Measurements from ENCODE around the gene DENND2A.
"Not testable (repeated sequence)": the region's sequence is repeated elsewhere in the genome, so short reads cannot be mapped to it uniquely, and the experiment has no call there.

The DENND2A gene

DNA sequence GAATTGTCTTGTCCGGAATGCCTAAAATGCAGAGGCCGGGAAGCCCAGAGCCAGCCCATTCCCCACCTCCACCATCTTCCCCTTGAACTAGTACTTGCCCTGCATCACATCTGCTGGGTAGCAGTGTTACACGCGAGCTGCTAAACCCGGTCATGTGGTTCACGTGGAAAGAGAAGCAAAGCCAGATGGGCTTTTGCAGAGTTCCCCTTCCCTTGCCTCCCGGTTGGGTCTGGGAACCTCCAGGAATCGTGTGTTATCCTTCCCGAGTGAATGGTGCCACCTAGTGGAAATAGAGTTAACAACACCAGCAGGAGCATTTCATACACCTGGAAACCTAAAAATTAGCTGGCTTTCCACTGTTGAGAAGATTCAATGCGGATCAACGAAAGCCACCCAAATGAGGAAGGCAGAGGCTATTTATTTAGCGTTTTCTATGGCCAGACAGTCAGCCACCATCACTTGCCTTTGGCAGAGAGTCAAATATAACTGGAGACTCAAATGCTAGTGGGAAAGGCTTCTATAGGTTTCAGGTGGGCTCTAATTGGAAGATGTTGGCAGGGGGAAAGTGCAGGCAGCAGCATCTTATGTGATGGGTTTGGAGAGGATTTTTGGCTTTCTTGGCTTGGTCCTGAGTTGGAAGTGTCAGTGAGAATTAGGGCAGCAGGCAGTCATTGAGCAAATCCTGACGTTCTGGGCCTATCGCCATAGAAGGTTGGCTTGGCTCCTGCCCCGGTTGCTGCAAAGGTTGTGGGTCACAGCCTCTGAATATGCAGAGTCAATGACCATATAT lies 12.9 kb upstream of the DENND2A start:
- intact Hi-C loops (cut with DNase I) = loop anchor here (1.0 to 5.0 kb wide), 2 partner anchors 135 to 176 kb away; partner anchors contain the start of gene MKRN1
- peak in 6 of 10 donors; percentile 33 to 91 (median 57) for DNase-seq

- intact Hi-C loops (cut with DNase I) = loop anchor here (5.0 kb wide), 1 partner anchor 173 kb away; the partner anchor contains the start of gene MKRN1
These were observed 9.8 kb upstream of the DENND2A start for GRCh38 chr7:140650367-140650766.

DNA sequence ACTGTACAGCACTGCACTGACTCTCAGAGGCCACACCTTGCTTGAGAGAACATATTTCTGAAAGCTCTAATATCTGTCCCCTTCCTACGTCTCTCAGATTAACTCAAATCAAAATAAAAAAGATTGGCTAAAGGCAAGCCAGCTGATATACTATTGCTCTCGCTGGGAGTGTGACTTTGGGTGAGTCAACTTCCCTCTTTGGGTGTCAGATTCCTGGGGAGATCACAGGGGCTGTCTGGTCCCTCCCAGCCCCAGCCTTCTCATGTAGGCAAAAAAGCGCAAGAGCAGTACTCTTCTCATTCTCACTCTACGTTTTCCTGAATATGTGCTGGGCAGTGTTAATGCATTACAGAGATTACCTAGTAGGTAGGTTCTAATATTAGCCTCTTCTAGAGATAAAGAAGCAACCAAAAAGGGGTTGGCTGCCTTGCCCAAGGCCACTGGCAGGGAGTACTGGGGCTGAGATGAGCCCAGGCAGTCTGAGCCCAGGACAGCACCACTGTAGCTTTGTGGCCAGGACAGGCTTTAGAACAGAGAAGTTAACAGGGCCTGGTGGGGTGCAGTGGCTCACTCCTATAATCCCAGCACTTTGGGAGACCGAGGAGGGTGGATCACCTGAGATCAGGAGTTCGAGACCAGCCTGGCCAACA lies 9.1 kb upstream of the DENND2A start:
- no peak for DNase-seq
- intact Hi-C loops (cut with DNase I) = loop anchor here (5.0 kb wide), 1 partner anchor 172 kb away; the partner anchor contains the start of gene MKRN1

More at GRCh38 chr7:140650367-140650766, 9.8 kb upstream of the DENND2A start:
- DNase-seq = no peak

DNA sequence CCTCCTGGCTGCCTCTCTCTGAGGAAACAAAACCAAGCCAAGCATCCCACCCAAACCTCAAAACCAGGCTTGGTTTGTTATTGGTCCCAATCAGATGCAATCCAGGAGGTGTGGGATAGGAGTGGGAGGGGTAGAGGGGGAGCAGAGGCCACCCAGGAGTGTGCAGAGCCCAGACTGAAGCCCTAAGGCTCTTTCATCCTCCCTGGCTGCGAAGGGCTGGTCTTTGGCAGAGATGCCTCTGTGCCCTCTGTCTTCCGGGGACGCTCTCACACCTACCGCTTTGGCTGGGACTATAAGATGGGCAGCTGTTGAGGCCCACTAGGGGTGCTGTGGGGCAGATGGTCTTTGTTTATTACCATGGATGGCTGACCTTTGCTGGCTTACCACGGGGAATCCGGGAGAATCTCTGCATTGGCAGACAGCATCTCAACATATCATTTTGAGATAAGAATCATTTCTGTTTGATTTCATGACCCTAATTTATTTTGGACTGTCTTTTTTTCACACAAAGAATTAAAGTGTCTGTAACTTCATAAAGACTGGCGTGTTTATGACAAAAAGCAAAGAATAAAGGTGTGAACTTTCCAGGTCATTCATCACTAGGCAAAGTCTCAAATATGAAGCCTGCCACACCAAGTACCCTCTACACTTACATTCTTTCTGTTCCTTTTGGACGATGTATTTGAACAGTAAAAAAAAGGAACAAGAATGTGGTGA lies 6.5 kb upstream of the DENND2A start:
- peak in 4 of 10 donors; percentile 23 to 57 (median 36) for DNase-seq
- intact Hi-C loops (cut with DNase I) = no loop called here

GRCh38 chr7:140645166-140645900 lies 4.7 kb upstream of the DENND2A start:
- intact Hi-C loops (cut with DNase I) = no loop called here
- no peak for DNase-seq

- intact Hi-C loops (cut with DNase I); DNase-seq: not testable (repeated sequence)
These were observed 4.1 kb upstream of the DENND2A start for GRCh38 chr7:140644761-140645160.

- no peak for DNase-seq
- intact Hi-C loops (cut with DNase I) = no loop called here
These were observed 2.8 kb upstream of the DENND2A start for GRCh38 chr7:140643416-140643815.

DNA sequence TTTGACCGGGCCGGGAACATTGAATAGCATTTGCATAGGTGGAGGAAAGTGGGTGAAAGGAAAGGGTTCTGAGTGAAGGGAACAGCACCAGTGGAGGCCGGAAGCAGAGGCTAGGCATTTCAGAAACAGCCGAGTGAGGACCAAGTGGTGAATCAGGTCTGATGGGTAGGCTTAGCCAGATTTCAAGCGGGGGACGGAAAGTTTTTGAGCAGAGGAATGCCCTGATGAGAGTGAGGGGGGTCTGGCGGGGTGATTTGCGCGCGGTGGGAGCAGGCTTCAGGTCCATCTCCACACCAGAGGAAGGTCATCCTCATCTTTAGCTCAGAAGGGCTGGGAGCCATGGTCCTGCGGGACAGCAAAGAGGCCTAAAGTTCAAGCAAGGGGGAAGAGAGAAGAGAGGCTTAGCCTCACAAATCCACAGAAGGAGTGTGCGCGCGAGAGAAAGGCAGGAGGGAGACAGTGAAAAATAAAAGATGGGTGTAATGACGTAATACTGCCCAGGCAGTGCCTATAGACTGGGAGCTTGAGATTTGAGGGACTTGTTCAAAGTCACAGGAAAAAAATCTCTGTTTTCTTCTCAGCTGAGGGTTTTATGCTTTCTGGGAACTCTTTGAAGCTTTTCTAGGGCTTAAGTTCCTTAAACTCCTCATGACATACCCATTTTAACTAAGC lies 1.0 kb upstream of the DENND2A start:
- intact Hi-C loops (cut with DNase I) = no loop called here
- peak in 1 of 10 donors; percentile 71 for DNase-seq

GRCh38 chr7:140640060-140640637 lies 464 bp downstream of the DENND2A start:
- peak in 6 of 10 donors; percentile 18 to 87 (median 64) for DNase-seq
- intact Hi-C loops (cut with DNase I) = no loop called here

- intact Hi-C loops (cut with DNase I) = no loop called here
- peak in 1 of 10 donors; percentile 32 for DNase-seq
These were observed 1.1 kb downstream of the DENND2A start for GRCh38 chr7:140639366-140640053.

- intact Hi-C loops (cut with DNase I) = no loop called here
- DNase-seq = peak in 1 of 10 donors; percentile 46
These were observed 2.3 kb downstream of the DENND2A start for GRCh38 chr7:140638173-140638791.

GRCh38 chr7:140637400-140637799 lies 3.2 kb downstream of the DENND2A start:
- DNase-seq = no peak
- intact Hi-C loops (cut with DNase I) = no loop called here

GRCh38 chr7:140635816-140636215 lies 4.8 kb downstream of the DENND2A start:
- intact Hi-C loops (cut with DNase I) = no loop called here
- DNase-seq = no peak

- no peak for DNase-seq
- intact Hi-C loops (cut with DNase I) = no loop called here
These were observed 5.3 kb downstream of the DENND2A start for GRCh38 chr7:140635345-140635744.

DNA sequence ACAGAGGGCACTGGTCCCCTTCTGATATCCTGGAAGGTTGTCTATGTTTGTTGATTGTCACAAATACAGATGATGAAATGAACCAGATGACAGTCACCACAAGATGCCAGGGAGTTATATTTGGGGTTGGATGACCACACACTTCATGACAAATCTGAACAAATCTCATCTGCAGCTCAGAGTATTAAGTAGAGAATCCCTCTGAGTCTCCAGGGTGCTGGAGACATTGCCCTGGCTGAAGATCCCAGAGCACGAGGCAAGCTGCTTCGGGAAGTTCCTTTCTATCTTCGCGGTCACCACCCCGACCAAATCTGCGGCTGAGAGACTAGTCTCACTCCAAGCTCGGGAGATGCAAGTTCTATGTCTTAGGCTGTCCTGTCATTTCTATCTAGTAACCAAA lies 9.0 kb downstream of the DENND2A start:
- peak in 1 of 10 donors; percentile 41 for DNase-seq
- intact Hi-C loops (cut with DNase I) = no loop called here

DNA sequence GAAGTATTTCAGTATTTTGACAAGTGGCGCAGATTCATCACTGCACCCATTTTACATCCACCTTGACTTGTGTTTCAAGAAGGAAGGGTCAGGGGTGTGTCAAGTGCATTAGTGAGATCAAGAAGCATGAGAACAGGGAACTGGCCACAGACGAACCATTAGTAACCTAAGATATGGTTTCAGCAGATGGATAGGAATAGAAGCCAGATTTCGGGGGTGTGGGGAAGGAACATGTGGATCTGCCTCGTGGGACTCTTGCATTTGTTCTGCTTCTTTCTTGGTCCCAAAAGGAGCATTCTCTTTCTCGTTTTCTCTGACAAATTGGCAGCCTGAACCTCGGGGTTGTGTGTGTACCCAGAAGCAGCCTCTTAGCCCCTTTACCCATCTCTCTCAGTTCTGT lies 9.6 kb downstream of the DENND2A start:
- DNase-seq = no peak
- intact Hi-C loops (cut with DNase I) = no loop called here

GRCh38 chr7:140625908-140626868 lies 14.4 kb downstream of the DENND2A start:
- peak; percentile 35 to 91 (median 60) for DNase-seq
- intact Hi-C loops (cut with DNase I) = no loop called here
